Measurements from ENCODE around the gene VWCE. TPM values are rescaled to one million over a fixed set of nuclear protein-coding genes. Genes with fewer than 3 reads are reported as not detected.
A peak's percentile ranks its signal among the peaks of the same experiment; 100 is the strongest.

The VWCE gene
- total and polyA plus RNA-seq, 9 of the 15 experiments (the other 6 are each of a cell fraction or from before 2014, with no cell fraction given): 0.06 to 1.6 (median 0.63) TPM; not detected in 1

DNA sequence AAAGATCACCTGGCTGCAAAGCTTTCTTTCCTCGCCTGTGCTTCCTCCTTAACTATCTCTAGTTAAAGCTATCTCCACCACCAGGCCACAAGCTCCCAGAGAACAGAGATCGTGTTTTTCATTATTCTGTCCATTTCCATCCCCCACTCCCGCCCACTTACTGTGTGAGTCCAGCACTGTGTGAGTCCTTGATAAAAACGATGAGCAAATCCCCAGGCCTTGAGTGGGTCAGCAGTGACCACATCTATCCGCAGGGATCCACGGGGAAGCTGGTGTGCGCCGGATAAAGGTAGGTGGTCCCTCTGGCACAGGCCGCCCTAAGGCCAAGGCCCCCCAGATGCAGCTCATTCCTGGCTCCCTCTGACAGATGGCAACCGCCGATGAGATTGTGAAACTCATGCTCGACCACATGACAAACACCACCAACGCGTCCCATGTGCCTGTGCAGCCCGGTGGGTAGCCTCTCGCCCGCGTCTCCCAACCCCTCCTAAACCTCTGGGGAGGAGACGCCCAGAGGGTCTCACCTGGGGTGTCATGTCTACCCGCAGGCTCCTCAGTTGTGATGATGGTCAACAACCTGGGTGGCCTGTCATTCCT lies 47.2 kb upstream of the VWCE start (continued):
- TF ChIP-seq, protein P1, sequence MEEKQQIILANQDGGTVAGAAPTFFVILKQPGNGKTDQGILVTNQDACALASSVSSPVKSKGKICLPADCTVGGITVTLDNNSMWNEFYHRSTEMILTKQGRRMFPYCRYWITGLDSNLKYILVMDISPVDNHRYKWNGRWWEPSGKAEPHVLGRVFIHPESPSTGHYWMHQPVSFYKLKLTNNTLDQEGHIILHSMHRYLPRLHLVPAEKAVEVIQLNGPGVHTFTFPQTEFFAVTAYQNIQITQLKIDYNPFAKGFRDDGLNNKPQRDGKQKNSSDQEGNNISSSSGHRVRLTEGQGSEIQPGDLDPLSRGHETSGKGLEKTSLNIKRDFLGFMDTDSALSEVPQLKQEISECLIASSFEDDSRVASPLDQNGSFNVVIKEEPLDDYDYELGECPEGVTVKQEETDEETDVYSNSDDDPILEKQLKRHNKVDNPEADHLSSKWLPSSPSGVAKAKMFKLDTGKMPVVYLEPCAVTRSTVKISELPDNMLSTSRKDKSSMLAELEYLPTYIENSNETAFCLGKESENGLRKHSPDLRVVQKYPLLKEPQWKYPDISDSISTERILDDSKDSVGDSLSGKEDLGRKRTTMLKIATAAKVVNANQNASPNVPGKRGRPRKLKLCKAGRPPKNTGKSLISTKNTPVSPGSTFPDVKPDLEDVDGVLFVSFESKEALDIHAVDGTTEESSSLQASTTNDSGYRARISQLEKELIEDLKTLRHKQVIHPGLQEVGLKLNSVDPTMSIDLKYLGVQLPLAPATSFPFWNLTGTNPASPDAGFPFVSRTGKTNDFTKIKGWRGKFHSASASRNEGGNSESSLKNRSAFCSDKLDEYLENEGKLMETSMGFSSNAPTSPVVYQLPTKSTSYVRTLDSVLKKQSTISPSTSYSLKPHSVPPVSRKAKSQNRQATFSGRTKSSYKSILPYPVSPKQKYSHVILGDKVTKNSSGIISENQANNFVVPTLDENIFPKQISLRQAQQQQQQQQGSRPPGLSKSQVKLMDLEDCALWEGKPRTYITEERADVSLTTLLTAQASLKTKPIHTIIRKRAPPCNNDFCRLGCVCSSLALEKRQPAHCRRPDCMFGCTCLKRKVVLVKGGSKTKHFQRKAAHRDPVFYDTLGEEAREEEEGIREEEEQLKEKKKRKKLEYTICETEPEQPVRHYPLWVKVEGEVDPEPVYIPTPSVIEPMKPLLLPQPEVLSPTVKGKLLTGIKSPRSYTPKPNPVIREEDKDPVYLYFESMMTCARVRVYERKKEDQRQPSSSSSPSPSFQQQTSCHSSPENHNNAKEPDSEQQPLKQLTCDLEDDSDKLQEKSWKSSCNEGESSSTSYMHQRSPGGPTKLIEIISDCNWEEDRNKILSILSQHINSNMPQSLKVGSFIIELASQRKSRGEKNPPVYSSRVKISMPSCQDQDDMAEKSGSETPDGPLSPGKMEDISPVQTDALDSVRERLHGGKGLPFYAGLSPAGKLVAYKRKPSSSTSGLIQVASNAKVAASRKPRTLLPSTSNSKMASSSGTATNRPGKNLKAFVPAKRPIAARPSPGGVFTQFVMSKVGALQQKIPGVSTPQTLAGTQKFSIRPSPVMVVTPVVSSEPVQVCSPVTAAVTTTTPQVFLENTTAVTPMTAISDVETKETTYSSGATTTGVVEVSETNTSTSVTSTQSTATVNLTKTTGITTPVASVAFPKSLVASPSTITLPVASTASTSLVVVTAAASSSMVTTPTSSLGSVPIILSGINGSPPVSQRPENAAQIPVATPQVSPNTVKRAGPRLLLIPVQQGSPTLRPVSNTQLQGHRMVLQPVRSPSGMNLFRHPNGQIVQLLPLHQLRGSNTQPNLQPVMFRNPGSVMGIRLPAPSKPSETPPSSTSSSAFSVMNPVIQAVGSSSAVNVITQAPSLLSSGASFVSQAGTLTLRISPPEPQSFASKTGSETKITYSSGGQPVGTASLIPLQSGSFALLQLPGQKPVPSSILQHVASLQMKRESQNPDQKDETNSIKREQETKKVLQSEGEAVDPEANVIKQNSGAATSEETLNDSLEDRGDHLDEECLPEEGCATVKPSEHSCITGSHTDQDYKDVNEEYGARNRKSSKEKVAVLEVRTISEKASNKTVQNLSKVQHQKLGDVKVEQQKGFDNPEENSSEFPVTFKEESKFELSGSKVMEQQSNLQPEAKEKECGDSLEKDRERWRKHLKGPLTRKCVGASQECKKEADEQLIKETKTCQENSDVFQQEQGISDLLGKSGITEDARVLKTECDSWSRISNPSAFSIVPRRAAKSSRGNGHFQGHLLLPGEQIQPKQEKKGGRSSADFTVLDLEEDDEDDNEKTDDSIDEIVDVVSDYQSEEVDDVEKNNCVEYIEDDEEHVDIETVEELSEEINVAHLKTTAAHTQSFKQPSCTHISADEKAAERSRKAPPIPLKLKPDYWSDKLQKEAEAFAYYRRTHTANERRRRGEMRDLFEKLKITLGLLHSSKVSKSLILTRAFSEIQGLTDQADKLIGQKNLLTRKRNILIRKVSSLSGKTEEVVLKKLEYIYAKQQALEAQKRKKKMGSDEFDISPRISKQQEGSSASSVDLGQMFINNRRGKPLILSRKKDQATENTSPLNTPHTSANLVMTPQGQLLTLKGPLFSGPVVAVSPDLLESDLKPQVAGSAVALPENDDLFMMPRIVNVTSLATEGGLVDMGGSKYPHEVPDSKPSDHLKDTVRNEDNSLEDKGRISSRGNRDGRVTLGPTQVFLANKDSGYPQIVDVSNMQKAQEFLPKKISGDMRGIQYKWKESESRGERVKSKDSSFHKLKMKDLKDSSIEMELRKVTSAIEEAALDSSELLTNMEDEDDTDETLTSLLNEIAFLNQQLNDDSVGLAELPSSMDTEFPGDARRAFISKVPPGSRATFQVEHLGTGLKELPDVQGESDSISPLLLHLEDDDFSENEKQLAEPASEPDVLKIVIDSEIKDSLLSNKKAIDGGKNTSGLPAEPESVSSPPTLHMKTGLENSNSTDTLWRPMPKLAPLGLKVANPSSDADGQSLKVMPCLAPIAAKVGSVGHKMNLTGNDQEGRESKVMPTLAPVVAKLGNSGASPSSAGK (IDR thresholded peaks at IDR 0.05): peak; percentile 83
- peak; percentile 70; the same call in 1 of the 2 replicates for TF ChIP-seq EP400 (IDR thresholded peaks at IDR 0.05)
- no peak for TF ChIP-seq ELF2 (CRISPR knock-in tag; IDR thresholded peaks at IDR 0.05)
- TF ChIP-seq CBX5 (IDR thresholded peaks at IDR 0.05; ENCODE audit: borderline replicate concordance, low read depth): no peak
- TF ChIP-seq ID3 (CRISPR knock-in tag; IDR thresholded peaks at IDR 0.05): no peak
- TF ChIP-seq ID3 (tag; IDR thresholded peaks at IDR 0.05): peak; percentile 68
- TF ChIP-seq FOS (IDR thresholded peaks at IDR 0.05; ENCODE audit: extremely low read depth, insufficient read length): no peak
- peak; percentile 95 for TF ChIP-seq TEAD4 (IDR thresholded peaks at IDR 0.05; ENCODE audit: low read length)
- TF ChIP-seq TEAD4 (CRISPR knock-in tag; IDR thresholded peaks at IDR 0.05; ENCODE audit: borderline replicate concordance): no peak
- no peak for TF ChIP-seq HDAC3 (IDR thresholded peaks at IDR 0.05; ENCODE audit: borderline replicate concordance, partially characterized antibody)
- TF ChIP-seq DDX20 (tag; IDR thresholded peaks at IDR 0.05; ENCODE audit: low read depth): no peak
- no peak for TF ChIP-seq FOXP4 (CRISPR knock-in tag; IDR thresholded peaks at IDR 0.05; ENCODE audit: borderline replicate concordance)
- no peak for TF ChIP-seq NR4A1 (CRISPR knock-in tag; IDR thresholded peaks at IDR 0.05)
- TF ChIP-seq NR4A1 (tag; IDR thresholded peaks at IDR 0.05): 0 out of 2 replicates have a peak, but pooled peaks have one; percentile 66
- no peak for TF ChIP-seq ZNF780A (CRISPR knock-in tag; IDR thresholded peaks at IDR 0.05)
